A549 (cell line): ENCODE results near the gene OTOP2. TPM values are rescaled to one million over a fixed set of nuclear protein-coding genes. Genes with fewer than 3 reads are reported as not detected.

Experiments used
- ATAC-seq, 2 experiments: fragments of 200-7000 bp in 1 of 2; fragments of >200 bp in 1 of 2; cut with Nextera tagmentation in 1 of 2; cut with Tn5 transposase in 1 of 2; 3 replicates each; pipeline versions ENCODE4 v1.8.0 to v1.9.1; 2018 to 2020; ENCODE audit warnings: mild to moderate bottlenecking in 1 of 2, moderate library complexity in 1 of 2
- CTCF ChIA-PET: fragments of 300-600 bp; sonication (Branson Sonifier 250); formaldehyde crosslinking; extraction: SDS; loops from one replicate; lab custom pipeline; 2021; ENCODE audit warnings: antibody characterized with exemption, inconsistent platforms; lab: Yijun Ruan, JAX
- POLR2A ChIA-PET: fragments of 350-600 bp; formaldehyde crosslinking; extraction: SDS; loops from one replicate; lab custom pipeline; 2021; ENCODE audit warnings: antibody characterized with exemption, inconsistent platforms; lab: Yijun Ruan, JAX
- DNase-seq, 2 experiments: peaks; one replicate each; pipeline versions ENCODE4 v3.0.0 to v3.0.0-alpha.2; 2011 to 2016; ENCODE audit warnings: low read depth in 1 of 2, low spot score in 1 of 2
- FAIRE-seq: peaks from 2 replicates; lab custom pipeline; 2011; peaks lifted over from hg19 to GRCh38; lab: Jason Lieb, UNC
- H3K27ac ChIP-seq, 2 experiments: fragments of >200 bp; sonication (Bioruptor Twin); formaldehyde crosslinking; 3 replicates each; pipeline ENCODE4 v1.5.1; 2016 to 2017
- H3K4me1 ChIP-seq: fragments of >200 bp; sonication (Bioruptor Twin); formaldehyde crosslinking; 3 replicates; pipeline ENCODE4 v1.6.1; 2016
- H3K4me2 ChIP-seq: fragments of >200 bp; sonication (Bioruptor Twin); formaldehyde crosslinking; 3 replicates; pipeline ENCODE4 v1.6.1; 2016
- H3K4me3 ChIP-seq: fragments of >200 bp; sonication (Bioruptor Twin); formaldehyde crosslinking; 3 replicates; pipeline ENCODE4 v1.5.1; 2016
- H3K9me3 ChIP-seq: fragments of >200 bp; sonication (Bioruptor Twin); formaldehyde crosslinking; 3 replicates; pipeline ENCODE4 v1.6.1; 2016
- ATOH8 ChIP-seq: fragments of 250-450 bp; sonication (Bioruptor Pico); IDR thresholded peaks from 2 replicates; pipeline ENCODE4 v1.5.0; 2020; ENCODE audit warnings: low read depth, mild to moderate bottlenecking, moderate library complexity
- CEBPB ChIP-seq, 2 experiments: fragments of >200 bp in 1 of 2; sonication (Bioruptor Twin) in 1 of 2; formaldehyde crosslinking in 1 of 2; IDR thresholded peaks; 2 replicates each; pipeline ENCODE4 v1.6.1; 2012 to 2016
- CHD4 ChIP-seq: fragments of 200-600 bp; sonication (generic); IDR thresholded peaks from 2 replicates; pipeline ENCODE4 v1.6.1; 2016; ENCODE audit warnings: antibody characterized with exemption, mild to moderate bottlenecking, borderline replicate concordance
- EHF ChIP-seq: fragments of 250-450 bp; sonication (Bioruptor Pico); IDR thresholded peaks from 2 replicates; pipeline ENCODE4 v1.5.0; 2020; ENCODE audit warnings: mild to moderate bottlenecking
- ELK1 ChIP-seq: fragments of 150-350 bp; IDR thresholded peaks from 2 replicates; pipeline ENCODE4 v1.6.1; 2014; ENCODE audit warnings: low read depth, mild to moderate bottlenecking, low read length
- FOXS1 ChIP-seq: fragments of 250-450 bp; sonication (Bioruptor Pico); IDR thresholded peaks from 2 replicates; pipeline ENCODE4 v1.5.0; 2020; ENCODE audit warnings: mild to moderate bottlenecking, moderate library complexity
- HDAC2 ChIP-seq: fragments of 200-600 bp; sonication (generic); IDR thresholded peaks from 2 replicates; pipeline ENCODE4 v1.6.1; 2016
- HEYL ChIP-seq: fragments of 250-450 bp; sonication (Bioruptor Pico); IDR thresholded peaks from 2 replicates; pipeline ENCODE4 v1.8.0; 2021; ENCODE audit warnings: mild to moderate bottlenecking, moderate library complexity
- HMGXB4 ChIP-seq: fragments of 250-450 bp; sonication (Bioruptor Pico); IDR thresholded peaks from 2 replicates; pipeline ENCODE4 v1.5.0; 2021; ENCODE audit warnings: mild to moderate bottlenecking, moderate library complexity, borderline replicate concordance
- HOXA7 ChIP-seq: fragments of 250-450 bp; sonication (Bioruptor Pico); IDR thresholded peaks from 2 replicates; pipeline ENCODE4 v1.5.0; 2020; ENCODE audit warnings: mild to moderate bottlenecking, moderate library complexity
- HOXB5 ChIP-seq: fragments of 250-450 bp; sonication (Bioruptor Pico); IDR thresholded peaks from 2 replicates; pipeline ENCODE4 v1.5.0; 2020; ENCODE audit warnings: mild to moderate bottlenecking, moderate library complexity
- JUN ChIP-seq, 2 experiments: fragments of >200 bp; sonication (Bioruptor Twin); formaldehyde crosslinking; IDR thresholded peaks; 2 replicates in 1 of 2; 3 replicates in 1 of 2; pipeline ENCODE4 v1.6.1; 2016 to 2017
- KDM1A ChIP-seq: fragments of 200-600 bp; sonication (generic); IDR thresholded peaks from 2 replicates; pipeline ENCODE4 v1.6.1; 2016; ENCODE audit warnings: low read depth, mild to moderate bottlenecking
- NFE2L2 ChIP-seq: fragments of 150-350 bp; conservative IDR thresholded peaks from 2 replicates; pipeline ENCODE4 v1.6.1; 2014; ENCODE audit warnings: low read length
- NPAS2 ChIP-seq: fragments of 250-450 bp; sonication (Bioruptor Pico); IDR thresholded peaks from 2 replicates; pipeline ENCODE4 v1.8.0; 2022; ENCODE audit warnings: mild to moderate bottlenecking, moderate library complexity, borderline replicate concordance
- NR3C1 ChIP-seq: fragments of >200 bp; sonication (Bioruptor Twin); formaldehyde crosslinking; IDR thresholded peaks from 3 replicates; pipeline ENCODE4 v1.6.1; 2017
- POLR2A ChIP-seq: IDR thresholded peaks from 2 replicates; pipeline ENCODE4 v1.6.1; 2012; ENCODE audit warnings: mild to moderate bottlenecking, low read length
- RCOR1 ChIP-seq: fragments of 150-350 bp; IDR thresholded peaks from 2 replicates; pipeline ENCODE4 v1.6.1; 2014; ENCODE audit warnings: antibody characterized with exemption, low read length, low read depth
- REST ChIP-seq: fragments of 200-600 bp; sonication (generic); IDR thresholded peaks from 2 replicates; pipeline ENCODE4 v1.6.1; 2016; ENCODE audit warnings: antibody characterized with exemption, mild to moderate bottlenecking, moderate library complexity
- RFX5 ChIP-seq: fragments of 450-650 bp; IDR thresholded peaks from 2 replicates; pipeline ENCODE4 v1.7.1; 2014; ENCODE audit warnings: antibody characterized with exemption, mild to moderate bottlenecking, moderate library complexity
- RNF2 ChIP-seq: fragments of 200-600 bp; sonication (generic); IDR thresholded peaks from 2 replicates; pipeline ENCODE4 v1.6.1; 2016; ENCODE audit warnings: low read depth, mild to moderate bottlenecking, antibody characterized with exemption, moderate library complexity, borderline replicate concordance
- SMC3 ChIP-seq: fragments of >200 bp; sonication (Bioruptor Twin); formaldehyde crosslinking; IDR thresholded peaks from 3 replicates; pipeline ENCODE4 v1.6.1; 2018; ENCODE audit warnings: inconsistent platforms
- SREBF2 ChIP-seq: fragments of 450-650 bp; IDR thresholded peaks from 2 replicates; pipeline ENCODE4 v1.6.1; 2014; ENCODE audit warnings: mild to moderate bottlenecking, moderate library complexity
- TFCP2L1 ChIP-seq: fragments of 250-450 bp; sonication (Bioruptor Pico); IDR thresholded peaks from 2 replicates; pipeline ENCODE4 v1.5.0; 2021; ENCODE audit warnings: mild to moderate bottlenecking
- ZC3H11A ChIP-seq: fragments of 450-650 bp; IDR thresholded peaks from 2 replicates; pipeline ENCODE4 v1.6.1; 2014; ENCODE audit warnings: antibody characterized with exemption, mild to moderate bottlenecking
- ZFP36 ChIP-seq: fragments of 450-650 bp; IDR thresholded peaks from 2 replicates; pipeline ENCODE4 v1.6.1; 2014; ENCODE audit warnings: borderline replicate concordance; ENCODE audit not compliant: partially characterized antibody
- ZNF302 ChIP-seq: fragments of 250-450 bp; sonication (Bioruptor Pico); IDR thresholded peaks from 2 replicates; pipeline ENCODE4 v1.9.0; 2021; ENCODE audit warnings: inconsistent platforms, mild to moderate bottlenecking, moderate library complexity
- ZSCAN20 ChIP-seq: fragments of 250-450 bp; sonication (Bioruptor Pico); IDR thresholded peaks from 2 replicates; pipeline ENCODE4 v1.8.0; 2022; ENCODE audit warnings: mild to moderate bottlenecking, moderate library complexity
- WGBS: methylation state at CpG from one replicate; pipeline ENCODE4 v1.1.6; 2017; ENCODE audit errors: missing lambda C conversion rate; 5-methylcytosine and 5-hydroxymethylcytosine counted together
- polyA plus RNA-seq, 4 experiments: library from polyadenylated mRNA; depleted of rRNA in 3 of 4; stranded (reverse); fragments of >200 nt; fragmentation: RNase III in 1 of 4; extraction: RNeasy Plus Mini Kit Qiagen cat#74134 plus additional on column Dnase treatment in 1 of 4; gene quantifications; 2 replicates in 3 of 4; 3 replicates in 1 of 4; pipeline ENCODE4 v1.2.3, GENCODE V29; 2011 to 2017

OTOP2 gene
- polyA plus RNA-seq, 2 of the 4 experiments (the other 2 are of a cell fraction) = 0.06 TPM; not detected in 1

- TF ChIP-seq REST = no peak
Measured at GRCh38 chr17:74963656-74964055, 39.6 kb downstream of the OTOP2 start (continued).

- H3K4me2 ChIP-seq = no peak overlapping the region
- no peak for FAIRE-seq
- no peak for DNase-seq
- TF ChIP-seq CEBPB (IDR thresholded peaks at IDR 0.05) (no peak), ZSCAN20 (CRISPR knock-in tag) (no peak), HDAC2 (no peak), ZC3H11A (no peak), JUN (IDR thresholded peaks at IDR 0.05) (no peak), SMC3 (no peak), ZNF302 (CRISPR knock-in tag) (no peak), SREBF2 (no peak), HOXB5 (CRISPR knock-in tag) (no peak), NPAS2 (CRISPR knock-in tag) (no peak), EHF (CRISPR knock-in tag) (no peak), HOXA7 (CRISPR knock-in tag) (no peak), KDM1A (no peak), RCOR1 (no peak), HMGXB4 (CRISPR knock-in tag) (no peak), POLR2A (no peak)
- H3K4me1 ChIP-seq = peaks cover 12% of the 10 kb centered on the region
- WGBS = 85% methylated on average over 12 of the region's 12 CpGs
- no peak for ATAC-seq
- CTCF ChIA-PET = interaction anchor here (0.6 to 42.3 kb wide), 11 partner anchors 10 to 237 kb away, joined by 3 to 1448 read pairs (median 8); partner anchors contain the start of genes CDR2L, HID1, MRPL58 and OTOP2
- H3K27ac ChIP-seq = no peak overlapping the region
- no peaks in the 10 kb centered on the region for H3K9me3 ChIP-seq
- no peak overlapping the region for H3K4me3 ChIP-seq
- POLR2A ChIA-PET = interaction anchor here (0.8 kb wide), 1 partner anchor 23 kb away, joined by 3 read pairs; the partner anchor contains the start of gene CDR2L
Measured at GRCh38 chr17:74964246-74964761, 40.2 kb downstream of the OTOP2 start.

GRCh38 chr17:74964988-74965622 lies 41.0 kb downstream of the OTOP2 start:
- no peak for TF ChIP-seq ATOH8 (CRISPR knock-in tag)
- TF ChIP-seq HOXA7 (CRISPR knock-in tag) = no peak
- no peak for TF ChIP-seq HEYL (CRISPR knock-in tag)
- no peak for TF ChIP-seq FOXS1 (CRISPR knock-in tag)
- TF ChIP-seq ELK1 = no peak
- TF ChIP-seq NFE2L2 = no peak
- TF ChIP-seq CHD4 = no peak
- TF ChIP-seq NR3C1 = no peak
- no peak for TF ChIP-seq TFCP2L1 (CRISPR knock-in tag)
- TF ChIP-seq HDAC2 = no peak
- no peak for TF ChIP-seq ZFP36
- no peak for TF ChIP-seq RNF2
- TF ChIP-seq RFX5 = no peak
- no peak for TF ChIP-seq SMC3
- H3K4me3 ChIP-seq = no peak overlapping the region
- peaks cover 12% of the 10 kb centered on the region for H3K4me1 ChIP-seq
- no peak overlapping the region for H3K4me2 ChIP-seq
- DNase-seq = no peak
- no peak overlapping the region for H3K27ac ChIP-seq
- ATAC-seq = no peak
- no peak for FAIRE-seq
- no peaks in the 10 kb centered on the region for H3K9me3 ChIP-seq
- ChIA-PET POLR2A (no interaction called here), CTCF (interaction anchor here (1.3 to 42.3 kb wide), 5 partner anchors 27 to 149 kb away, joined by 3 to 1448 read pairs (median 181); partner anchors contain the start of genes CDR2L, MRPL58, OTOP2 and OTOP3)
- WGBS = 81% methylated on average over 14 of the region's 14 CpGs
